NCI-H2081 treated with DMSO at 0.1 percent for 48 hours (cell line): Measurements from ENCODE around the gene AVPR2.

Source experiments
- DNase-seq: peaks from one replicate; lab custom pipeline; 2025; lab: John Stamatoyannopoulos, UW

AVPR2 gene

GRCh38 chrX:153952373-153953026 lies 48.0 kb downstream of the AVPR2 start:
- DNase-seq = no peak

- no peak for DNase-seq
Measured at GRCh38 chrX:153953342-153953830, 48.9 kb downstream of the AVPR2 start.

DNA sequence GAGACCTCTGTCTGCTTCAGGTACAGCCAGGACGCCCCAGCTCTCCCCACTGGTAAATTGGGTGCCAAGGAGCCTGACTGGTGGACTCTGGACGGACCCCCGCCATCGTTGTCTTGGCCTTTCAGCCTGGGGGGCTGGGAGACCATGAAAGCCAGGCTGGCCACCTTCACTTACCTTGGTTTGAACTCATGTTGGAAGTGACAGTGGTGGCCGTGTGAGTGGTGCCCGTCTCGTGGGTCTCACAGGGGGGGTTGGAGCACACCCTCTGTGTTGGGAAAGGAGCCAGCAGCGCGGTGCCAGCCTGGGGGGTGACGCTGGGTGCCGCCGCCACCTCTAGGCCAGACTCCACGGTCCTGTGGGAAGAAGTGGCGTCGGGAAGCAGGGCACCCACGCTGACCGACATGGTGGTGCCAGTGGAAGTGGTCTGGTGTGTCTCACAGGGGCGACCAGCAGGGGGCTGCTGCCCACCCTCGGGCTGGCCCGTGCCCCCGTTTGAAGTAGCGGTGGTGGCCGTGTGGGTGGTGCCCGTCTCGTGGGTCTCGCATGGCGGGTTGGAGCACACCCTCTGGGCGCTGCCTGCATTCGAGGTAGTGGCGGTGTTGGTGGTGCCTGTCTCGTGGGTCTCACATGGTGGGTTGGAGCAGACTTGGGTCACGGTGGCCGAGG lies 49.6 kb downstream of the AVPR2 start:
- no peak for DNase-seq

- DNase-seq = no peak
Measured at GRCh38 chrX:153954558-153955227, 50.2 kb downstream of the AVPR2 start.

DNA sequence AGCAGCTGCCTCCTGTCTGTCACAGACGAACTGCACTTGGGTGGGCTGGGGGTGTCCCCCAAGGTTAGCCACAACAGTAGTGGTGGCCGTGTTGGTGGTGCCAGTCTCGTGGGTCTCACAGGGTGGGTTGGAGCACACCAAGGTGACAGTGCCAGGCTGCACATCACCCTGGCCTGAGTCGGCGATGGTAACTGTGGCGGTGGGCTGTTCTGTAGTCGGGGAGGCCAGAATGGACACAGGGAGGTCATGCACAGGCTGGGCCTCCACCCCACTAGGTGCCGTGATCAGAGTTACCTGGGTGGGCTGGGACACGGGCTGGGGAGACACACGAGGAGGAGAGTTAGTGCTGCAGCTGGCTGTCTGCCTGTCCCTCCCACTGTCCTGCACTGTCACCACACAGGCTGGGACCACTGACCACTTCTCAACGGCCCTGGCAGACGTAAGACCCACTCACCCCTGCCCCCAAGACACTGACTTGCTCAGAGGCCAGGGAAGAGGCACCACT lies 50.8 kb downstream of the AVPR2 start:
- DNase-seq = no peak

DNA sequence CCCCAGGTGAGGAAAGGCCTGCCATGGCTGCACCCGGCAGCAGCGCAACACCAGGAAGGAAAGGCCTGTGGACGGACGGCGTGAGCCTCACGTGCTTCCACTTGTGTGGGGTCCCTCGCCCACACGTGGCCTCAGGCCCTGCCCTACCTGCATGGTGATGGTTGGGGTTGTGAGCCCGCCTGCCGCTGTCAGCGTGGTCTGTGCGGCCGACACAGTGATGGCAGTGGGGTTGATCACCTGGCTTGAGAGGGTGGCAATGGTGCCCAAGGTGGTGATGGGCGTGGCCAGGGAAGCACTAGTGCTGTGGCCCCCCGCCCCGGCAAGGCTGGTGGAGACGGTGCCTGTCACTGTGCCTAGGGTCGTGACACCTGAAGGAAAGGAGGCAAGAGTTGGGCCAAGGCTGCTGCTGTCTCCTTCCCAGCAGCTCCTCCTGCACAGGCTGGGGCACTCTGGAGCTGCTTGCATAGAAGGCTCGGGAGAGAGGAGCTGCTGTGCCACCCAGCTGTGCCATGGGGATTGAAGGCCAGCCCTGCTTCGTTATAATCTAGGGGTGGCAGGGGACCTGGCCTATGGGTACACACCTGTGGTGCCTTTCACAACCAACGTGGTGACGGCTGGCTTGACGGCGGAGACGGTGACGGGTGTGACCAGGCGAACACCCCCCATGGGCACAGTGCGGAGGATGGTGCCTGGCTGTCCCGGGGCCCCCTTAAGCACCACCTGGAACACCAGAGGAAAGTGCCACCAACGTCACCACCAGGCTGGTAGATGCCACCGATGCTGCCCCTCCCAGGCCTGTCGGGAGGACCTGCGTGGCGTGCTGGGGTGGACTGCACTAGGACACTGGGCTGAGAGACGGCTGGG lies 51.8 kb downstream of the AVPR2 start:
- no peak for DNase-seq
